HFF-Myc (cell line): ENCODE data around the gene MFAP2.

Experiments
- DNase-seq: peaks from one replicate; pipeline ENCODE4 v3.0.0-alpha.2; 2011; ENCODE audit warnings: low read depth; ENCODE audit errors: extremely low read depth
- H3K4me3 ChIP-seq: replicated peaks from 2 replicates; pipeline ENCODE4 v1.5.1; 2011; ENCODE audit warnings: low read depth, mild to moderate bottlenecking, control low read depth, low read length
- CTCF ChIP-seq: IDR thresholded peaks from 2 replicates; pipeline ENCODE4 v1.5.1; 2012; ENCODE audit warnings: mild to moderate bottlenecking, low read depth, low read length, control low read depth; ENCODE audit errors: missing control alignments

The MFAP2 gene

DNA sequence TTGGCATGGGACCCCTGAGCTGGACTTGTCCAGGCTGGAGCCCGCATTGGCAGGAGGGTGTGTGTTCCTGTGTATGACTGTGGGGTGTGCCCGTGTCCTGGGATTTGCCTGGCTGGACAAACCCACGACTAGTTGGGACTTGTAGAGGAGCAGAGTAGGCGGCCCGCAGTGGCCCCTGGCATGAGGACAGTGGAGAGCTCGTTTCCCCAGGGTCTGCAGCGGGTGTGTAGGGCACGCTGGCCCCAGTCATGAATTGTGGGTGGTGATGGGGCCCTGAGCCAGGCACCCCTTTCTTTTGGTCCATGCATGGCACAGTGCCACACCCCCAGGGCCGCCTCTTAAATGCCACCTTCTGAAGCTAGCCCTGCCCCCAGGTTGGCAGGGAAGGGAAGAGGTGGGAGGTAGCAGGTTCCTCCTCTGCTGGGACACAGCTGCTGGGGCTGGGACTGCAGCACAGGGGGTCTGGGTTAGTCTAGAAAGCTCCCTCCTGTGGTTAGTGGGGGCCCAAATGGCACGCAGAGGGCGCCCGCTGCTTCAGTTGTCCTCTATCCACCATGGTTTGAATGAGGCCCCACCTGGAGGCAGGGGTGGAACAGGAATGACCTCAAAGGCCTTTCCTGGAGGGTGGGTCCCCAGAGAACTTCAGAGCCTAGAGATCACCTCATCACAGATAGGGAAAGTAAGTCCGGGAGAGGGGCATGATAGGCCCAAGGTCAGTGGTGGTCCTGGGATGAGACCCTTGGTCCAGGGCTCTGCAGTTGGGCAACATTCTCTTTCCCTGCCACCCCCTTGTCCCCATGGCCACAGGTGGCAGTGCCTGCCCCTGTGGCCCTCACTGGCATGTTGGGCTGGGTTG is 54.6 kb downstream of the MFAP2 start:
- H3K4me3 ChIP-seq: no peak overlapping the region
- TF ChIP-seq CTCF: no peak
- DNase-seq: no peak

- DNase-seq: no peak
- TF ChIP-seq CTCF: no peak
- no peak overlapping the region for H3K4me3 ChIP-seq
These were observed 55.4 kb downstream of the MFAP2 start for GRCh38 chr1:16924919-16925477.
